Upper lobe of right lung (tissue), 1 donor: Measurements from ENCODE around the gene FGF4. TPM values are rescaled to one million over a fixed set of nuclear protein-coding genes. Genes with fewer than 3 reads are reported as not detected.

Source experiments
- ATAC-seq: fragments of 200-7000 bp; cut with Tn5 transposase; one replicate; pipeline ENCODE4 v1.9.1; 2020; ENCODE audit warnings: mild to moderate bottlenecking, moderate library complexity
- DNase-seq: peaks from one replicate; pipeline ENCODE4 v3.0.0-alpha.2; 2020
- H3K27ac ChIP-seq: fragments of 200-600 bp; one replicate; pipeline ENCODE4 v1.8.0; 2022
- H3K27me3 ChIP-seq: fragments of 200-600 bp; one replicate; pipeline ENCODE4 v1.8.0; 2022; ENCODE audit warnings: mild to moderate bottlenecking
- H3K36me3 ChIP-seq: fragments of 200-600 bp; one replicate; pipeline ENCODE4 v1.8.0; 2022
- H3K4me1 ChIP-seq: fragments of 200-600 bp; one replicate; pipeline ENCODE4 v1.8.0; 2022
- H3K4me3 ChIP-seq: fragments of 200-600 bp; one replicate; pipeline ENCODE4 v1.8.0; 2022; ENCODE audit warnings: mild to moderate bottlenecking
- H3K9me3 ChIP-seq: fragments of 200-600 bp; one replicate; pipeline ENCODE4 v1.8.0; 2022
- CTCF ChIP-seq: fragments of 200-600 bp; IDR thresholded peaks from one replicate; pipeline ENCODE4 v1.8.0; 2022; ENCODE audit warnings: antibody characterized with exemption
- intact Hi-C: fragments of 100-400 bp; cut with DNase I; formaldehyde crosslinking; loops from one replicate; pipeline ENCODE4 v1.11.0; 2022
- total RNA-seq: library from RNA; stranded (reverse); fragmentation: NEBNext Ultra II Directional; extraction: Animal tissue kit (Norgen Biotek cat#: 25700); gene quantifications from one replicate; pipeline ENCODE4 v1.2.1, GENCODE V29; 2021
- donor health status: DM: no; HTN: yes; CAD: no; lungs with severe emphysema.

Gene FGF4
- total RNA-seq, 1 donor from 2014 or later: not detected

DNA sequence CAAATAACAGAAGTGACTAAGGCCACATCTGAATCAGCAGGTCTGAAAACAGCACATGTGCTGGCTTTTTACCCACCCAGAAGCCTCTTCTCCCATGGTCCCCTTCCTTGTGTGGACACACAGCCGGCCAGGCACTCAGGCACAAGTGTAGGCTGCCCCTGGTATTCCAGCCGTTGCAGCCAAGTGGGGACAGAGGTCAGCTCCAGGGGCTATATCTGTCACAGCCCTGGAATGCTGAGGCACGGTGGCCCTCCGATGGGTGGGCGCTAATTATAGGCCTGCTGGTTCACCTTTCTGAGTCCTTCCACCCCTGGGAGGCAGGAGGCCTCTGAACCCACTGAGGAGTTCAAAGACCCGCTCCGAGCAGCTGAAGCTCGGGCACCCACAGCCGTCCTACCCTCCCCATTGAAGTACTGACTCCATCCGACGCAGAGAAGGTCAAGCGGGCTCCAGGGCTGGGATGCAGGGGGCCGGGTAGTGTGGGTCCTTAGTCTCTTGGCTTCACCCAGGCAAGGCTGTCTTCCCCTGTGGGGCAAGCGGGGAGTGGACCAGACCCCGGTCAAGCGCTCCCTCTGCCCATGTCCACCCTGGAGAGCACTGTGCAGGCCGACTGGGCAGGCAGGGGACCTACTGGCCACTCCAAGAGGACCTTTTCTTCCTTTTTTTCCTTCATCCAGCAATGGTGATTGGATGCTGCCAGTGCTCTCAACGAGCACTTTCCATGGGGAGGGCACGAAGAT lies 29.8 kb upstream of the FGF4 start:
- no peak for ATAC-seq
- TF ChIP-seq CTCF: no peak

GRCh38 chr11:69803604-69804218 lies 28.6 kb upstream of the FGF4 start:
- H3K27ac ChIP-seq: no peak overlapping the region
- ATAC-seq (no peak), DNase-seq (no peak)
- H3K4me3 ChIP-seq: no peak overlapping the region
- H3K9me3 ChIP-seq: no peaks in the 10 kb centered on the region
- TF ChIP-seq CTCF: no peak
- intact Hi-C loops: no loop called here
- H3K27me3 ChIP-seq: peaks cover 3% of the 10 kb centered on the region
- no peaks in the 10 kb centered on the region for H3K36me3 ChIP-seq
- H3K4me1 ChIP-seq: no peaks in the 10 kb centered on the region

More for the DNA sequence above, 29.8 kb upstream of the FGF4 start:
- Histone ChIP-seq H3K27me3 (peaks cover 8% of the 10 kb centered on the region), H3K4me3 (no peak overlapping the region), H3K36me3 (no peaks in the 10 kb centered on the region), H3K27ac (no peak overlapping the region), H3K4me1 (no peaks in the 10 kb centered on the region), H3K9me3 (no peaks in the 10 kb centered on the region)
- intact Hi-C loops: no loop called here
- no peak for DNase-seq

GRCh38 chr11:69803022-69803421 lies 27.9 kb upstream of the FGF4 start:
- Histone ChIP-seq H3K4me1 (no peaks in the 10 kb centered on the region), H3K27ac (no peak overlapping the region), H3K9me3 (no peaks in the 10 kb centered on the region), H3K27me3 (peaks cover 3% of the 10 kb centered on the region), H3K4me3 (no peak overlapping the region), H3K36me3 (no peaks in the 10 kb centered on the region)
- ATAC-seq: no peak
- intact Hi-C loops: no loop called here
- no peak for TF ChIP-seq CTCF
- DNase-seq: no peak

- Histone ChIP-seq H3K27me3 (peaks cover 3% of the 10 kb centered on the region), H3K27ac (no peak overlapping the region), H3K4me1 (no peaks in the 10 kb centered on the region), H3K9me3 (no peaks in the 10 kb centered on the region), H3K36me3 (no peaks in the 10 kb centered on the region), H3K4me3 (no peak overlapping the region)
- no peak for ATAC-seq
- intact Hi-C loops: no loop called here
- DNase-seq: no peak
- TF ChIP-seq CTCF: no peak
Measured at GRCh38 chr11:69802590-69802989, 27.4 kb upstream of the FGF4 start.

DNA sequence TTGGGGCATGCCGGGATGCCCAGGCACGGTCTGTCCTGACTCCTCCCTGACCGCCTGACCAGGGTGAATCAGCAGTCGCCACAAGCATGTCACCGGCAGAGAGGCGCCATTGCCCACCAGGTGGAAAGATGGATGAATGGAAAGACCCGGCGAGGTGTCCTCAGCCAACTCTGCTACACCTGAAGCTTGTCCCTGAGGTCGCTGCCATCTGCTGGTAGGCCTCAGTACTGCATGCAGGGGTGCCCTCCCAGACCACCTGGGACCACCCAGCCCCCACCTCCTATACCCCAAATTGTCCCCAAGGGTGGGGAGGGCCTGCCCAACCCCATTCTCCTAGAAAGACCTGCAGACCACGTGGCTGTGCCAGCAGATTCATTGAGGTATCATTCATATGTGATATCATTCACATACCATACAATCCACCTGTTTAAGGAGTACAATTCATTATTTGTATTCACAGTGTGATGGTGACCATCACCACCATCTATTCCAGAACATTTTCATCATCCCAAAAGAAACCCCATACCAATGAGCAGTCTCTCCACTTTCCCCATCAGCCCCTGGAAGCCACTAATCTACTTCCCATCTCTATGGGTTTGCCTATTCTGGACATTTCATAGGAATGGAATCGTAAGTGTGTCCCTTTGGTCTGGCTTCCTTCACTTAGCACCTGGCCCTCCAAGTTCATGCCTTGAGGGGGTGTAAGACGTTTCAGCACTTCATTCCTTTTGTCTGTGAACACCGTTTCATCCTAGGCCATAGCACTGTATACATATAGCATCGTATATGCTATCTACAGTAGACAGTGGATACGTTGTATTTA lies 26.6 kb upstream of the FGF4 start:
- no peak overlapping the region for H3K4me3 ChIP-seq
- peaks cover 2% of the 10 kb centered on the region for H3K27me3 ChIP-seq
- H3K36me3 ChIP-seq: no peaks in the 10 kb centered on the region
- DNase-seq (no peak), ATAC-seq (peak; percentile 41)
- peak; percentile 70 for TF ChIP-seq CTCF
- H3K9me3 ChIP-seq: no peaks in the 10 kb centered on the region
- intact Hi-C loops: no loop called here
- H3K27ac ChIP-seq: no peak overlapping the region
- H3K4me1 ChIP-seq: no peaks in the 10 kb centered on the region
